GM23338 (cell line): Measurements from ENCODE around the gene MFGE8. TPM values are rescaled to one million over a fixed set of nuclear protein-coding genes. Genes with fewer than 3 reads are reported as not detected.

ENCODE experiments used
- ATAC-seq: fragments of 200-7000 bp; cut with Tn5 transposase; 3 replicates; pipeline ENCODE4 v1.9.1; 2020
- DNase-seq: peaks from one replicate; pipeline ENCODE4 v3.0.0-alpha.2; 2015; ENCODE audit warnings: low spot score
- H2AFZ ChIP-seq: fragments of 200-600 bp; sonication (generic); 2 replicates; pipeline ENCODE4 v1.8.0; 2016; ENCODE audit warnings: antibody characterized with exemption, mild to moderate bottlenecking, moderate library complexity
- H3F3A ChIP-seq: fragments of 200-600 bp; sonication (generic); replicated peaks from 2 replicates; pipeline ENCODE4 v1.8.0; 2017; ENCODE audit warnings: antibody characterized with exemption, mixed run types, low read depth
- H3K27ac ChIP-seq: fragments of 200-600 bp; sonication (generic); 2 replicates; pipeline ENCODE4 v1.6.1; 2016; ENCODE audit warnings: low read depth
- H3K27me3 ChIP-seq: fragments of 200-600 bp; sonication (generic); 2 replicates; pipeline ENCODE4 v1.8.0; 2016; ENCODE audit warnings: mild to moderate bottlenecking, mixed run types, moderate library complexity; ENCODE audit not compliant: insufficient read depth
- H3K36me3 ChIP-seq: fragments of 200-600 bp; sonication (generic); 2 replicates; pipeline ENCODE4 v1.8.0; 2016; ENCODE audit warnings: mild to moderate bottlenecking; ENCODE audit not compliant: insufficient read depth
- H3K4me1 ChIP-seq: fragments of 200-600 bp; sonication (generic); 2 replicates; pipeline ENCODE4 v1.8.0; 2016; ENCODE audit warnings: mild to moderate bottlenecking, moderate library complexity; ENCODE audit not compliant: insufficient read depth
- H3K4me2 ChIP-seq: fragments of 200-600 bp; sonication (generic); 2 replicates; pipeline ENCODE4 v1.7.1; 2017; ENCODE audit warnings: mixed run types
- H3K4me3 ChIP-seq: fragments of 200-600 bp; sonication (generic); 2 replicates; pipeline ENCODE4 v1.6.1; 2016; ENCODE audit warnings: mixed run types
- H3K79me2 ChIP-seq: fragments of 200-600 bp; sonication (generic); replicated peaks from 2 replicates; pipeline ENCODE4 v1.8.0; 2017; ENCODE audit warnings: mild to moderate bottlenecking; ENCODE audit not compliant: insufficient read depth
- H3K9me2 ChIP-seq: fragments of 200-600 bp; sonication (generic); 2 replicates; pipeline ENCODE4 v1.8.0; 2017; ENCODE audit not compliant: insufficient read depth
- H4K20me1 ChIP-seq: fragments of 200-600 bp; sonication (generic); replicated peaks from 2 replicates; pipeline ENCODE4 v1.8.0; 2017; ENCODE audit warnings: mild to moderate bottlenecking; ENCODE audit not compliant: insufficient read depth
- H3K27ac Mint-ChIP-seq: 2 replicates; pipeline ENCODE4 v1.8.0; 2020; ENCODE audit warnings: inconsistent platforms, mild to moderate bottlenecking, moderate library complexity, mixed read lengths
- H3K27me3 Mint-ChIP-seq: 3 replicates; pipeline ENCODE4 v1.8.0; 2022; ENCODE audit warnings: low read depth, mild to moderate bottlenecking, moderate library complexity, mixed read lengths, inconsistent platforms; ENCODE audit not compliant: insufficient read depth, poor library complexity
- H3K36me3 Mint-ChIP-seq: 3 replicates; pipeline ENCODE4 v1.8.0; 2021; ENCODE audit warnings: low read depth, mild to moderate bottlenecking, inconsistent platforms, moderate library complexity, mixed read lengths
- H3K4me1 Mint-ChIP-seq: 3 replicates; pipeline ENCODE4 v1.8.0; 2020; ENCODE audit warnings: mild to moderate bottlenecking, inconsistent platforms, mixed read lengths
- H3K4me3 Mint-ChIP-seq: 3 replicates; pipeline ENCODE4 v1.8.0; 2021; ENCODE audit warnings: moderate library complexity, mild to moderate bottlenecking, inconsistent platforms, mixed read lengths
- H3K9me3 Mint-ChIP-seq: 3 replicates; pipeline ENCODE4 v1.8.0; 2020; ENCODE audit warnings: moderate library complexity, mild to moderate bottlenecking, inconsistent platforms, mixed read lengths
- CREB1 ChIP-seq: fragments of 250-450 bp; sonication (Bioruptor Pico); IDR thresholded peaks from 2 replicates; pipeline ENCODE4 v1.5.0; 2020; ENCODE audit warnings: low read depth, mild to moderate bottlenecking, moderate library complexity
- CTCF ChIP-seq, 2 experiments: fragments of 200-600 bp in 1 of 2; sonication (generic) in 1 of 2; conservative IDR thresholded peaks; 2 replicates each; pipeline versions ENCODE4 v1.5.1 to v1.6.1; 2016 to 2017; ENCODE audit warnings: antibody characterized with exemption in 2 of 2, low read depth in 2 of 2, mild to moderate bottlenecking in 2 of 2, moderate library complexity in 1 of 2
- ETS1 ChIP-seq: IDR thresholded peaks from 2 replicates; pipeline ENCODE4 v1.6.1; 2016; ENCODE audit warnings: antibody characterized with exemption
- EZH2 ChIP-seq: fragments of 200-600 bp; sonication (generic); IDR thresholded peaks from one replicate; pipeline ENCODE4 v1.8.0; 2017; ENCODE audit warnings: antibody characterized with exemption, mild to moderate bottlenecking, low read depth; ENCODE audit not compliant: unreplicated experiment
- EZH2phosphoT487 ChIP-seq: fragments of 200-600 bp; sonication (generic); IDR thresholded peaks from one replicate; pipeline ENCODE4 v1.8.1; 2018; ENCODE audit warnings: antibody characterized with exemption; ENCODE audit not compliant: unreplicated experiment
- NANOG ChIP-seq: IDR thresholded peaks from 2 replicates; pipeline ENCODE4 v1.6.1; 2016; ENCODE audit warnings: antibody characterized with exemption, borderline replicate concordance
- POLR2AphosphoS5 ChIP-seq: IDR thresholded peaks from 2 replicates; pipeline ENCODE4 v1.6.1; 2016; ENCODE audit warnings: antibody characterized with exemption, low read depth
- REST ChIP-seq: IDR thresholded peaks from one replicate; pipeline ENCODE4 v1.6.1; 2018; ENCODE audit warnings: antibody characterized with exemption; ENCODE audit not compliant: unreplicated experiment
- STAT1 ChIP-seq: IDR thresholded peaks from one replicate; pipeline ENCODE4 v1.6.1; 2016; ENCODE audit warnings: antibody characterized with exemption; ENCODE audit not compliant: unreplicated experiment
- ZNF114 ChIP-seq: fragments of 250-450 bp; sonication (Bioruptor Pico); IDR thresholded peaks from 2 replicates; pipeline ENCODE4 v1.5.0; 2020; ENCODE audit warnings: mild to moderate bottlenecking, moderate library complexity
- ZNF462 ChIP-seq: fragments of 250-450 bp; sonication (Bioruptor Pico); IDR thresholded peaks from 2 replicates; pipeline ENCODE4 v1.5.0; 2020; ENCODE audit warnings: mild to moderate bottlenecking, moderate library complexity
- polyA plus RNA-seq: library from polyadenylated mRNA; unstranded; fragments of >200 nt; fragmentation: Nextera tagmentation; extraction: Ambion mirVana; gene quantifications from 2 replicates; pipeline ENCODE4 v1.2.1, GENCODE V29; 2016
- total RNA-seq: library from RNA; depleted of rRNA; stranded (reverse); fragments of >200 nt; shearing (Covaris generic); gene quantifications from 2 replicates; pipeline ENCODE4 v1.2.3, GENCODE V29; 2014

MFGE8 gene
- total and polyA plus RNA-seq, 2 experiments from 2014 or later = 279 to 671 TPM

- H3K4me1 Mint-ChIP-seq = peaks cover 10% of the 10 kb centered on the region
- peaks cover under 1% of the 10 kb centered on the region; the same call in 1 of the 2 replicates for H3K36me3 ChIP-seq
- no peaks in the 10 kb centered on the region for H3K79me2 ChIP-seq
- H3K27ac Mint-ChIP-seq = no peak overlapping the region
- H3K4me1 ChIP-seq = no peaks in the 10 kb centered on the region
- H3K27ac ChIP-seq = no peak overlapping the region
- H3K36me3 Mint-ChIP-seq = 0 out of 3 replicates have a peak, but pooled peaks cover 6% of the 10 kb centered on the region
- H3K9me2 ChIP-seq = no peaks in the 10 kb centered on the region
- peaks cover 9% of the 10 kb centered on the region; the same call in 2 of the 3 replicates for H3K9me3 Mint-ChIP-seq
- no peak for ATAC-seq
- no peak overlapping the region for H3K4me3 ChIP-seq
- peaks cover 6% of the 10 kb centered on the region for H3K27me3 Mint-ChIP-seq
- TF ChIP-seq POLR2AphosphoS5 (no peak), CREB1 (CRISPR knock-in tag) (no peak), ZNF462 (CRISPR knock-in tag) (no peak), EZH2phosphoT487 (no peak), NANOG (no peak), STAT1 (no peak), REST (no peak), EZH2 (no peak), ETS1 (no peak), CTCF (conservative IDR thresholded peaks at IDR 0.05; ENCODE audit: low read depth in 2 of 2) (no peak), ZNF114 (CRISPR knock-in tag) (no peak)
- H3K27me3 ChIP-seq = no peaks in the 10 kb centered on the region
- peak overlapping the region; percentile 88 for H2AFZ ChIP-seq
- no peak overlapping the region for H3K4me3 Mint-ChIP-seq
- no peaks in the 10 kb centered on the region for H4K20me1 ChIP-seq
- no peak overlapping the region for H3K4me2 ChIP-seq
- DNase-seq = no peak
- H3F3A ChIP-seq = no peaks in the 10 kb centered on the region
Measured at GRCh38 chr15:88920186-88920891, 7.2 kb upstream of the MFGE8 start.
